ENCODE results near the gene OCIAD2.
A peak's percentile ranks its signal among the peaks of the same experiment; 100 is the strongest.
"Not testable (repeated sequence)": the region's sequence is repeated elsewhere in the genome, so short reads cannot be mapped to it uniquely, and the experiment has no call there.

Gene OCIAD2

DNA sequence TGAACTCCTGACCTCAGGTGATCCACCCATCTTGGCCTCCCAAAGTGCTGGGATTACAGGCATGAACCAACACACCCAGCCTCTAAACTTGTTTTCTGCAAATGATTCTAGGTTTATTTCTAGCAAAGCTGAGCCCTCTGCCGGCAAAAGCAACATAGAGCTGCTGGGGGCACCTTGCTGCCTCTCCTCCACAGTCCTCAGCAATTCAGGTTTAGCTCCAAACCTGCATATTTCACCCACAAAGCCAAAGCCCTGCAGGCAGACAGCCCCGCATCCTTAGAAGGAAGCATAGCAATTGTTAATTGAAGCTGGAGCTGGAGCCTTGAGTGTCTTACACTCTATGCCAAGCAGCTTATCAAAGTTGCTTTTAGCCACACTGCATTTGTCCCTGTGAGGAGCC, 24.9 kb upstream of the OCIAD2 start:
- Histone ChIP-seq H3K4me3 (ENCODE audit: low read length) (no peak overlapping the region), H3K36me3 (ENCODE audit: control insufficient read depth, insufficient read depth, low read length) (no peaks in the 10 kb centered on the region), H3K27me3 (ENCODE audit: control insufficient read depth, insufficient read depth, low read length) (no peaks in the 10 kb centered on the region), H3K27ac (ENCODE audit: low read depth, low read length) (no peak overlapping the region), H3K4me1 (ENCODE audit: control insufficient read depth, insufficient read depth, low read length) (no peaks in the 10 kb centered on the region), H3K9ac (ENCODE audit: low read length) (no peak overlapping the region)

DNA sequence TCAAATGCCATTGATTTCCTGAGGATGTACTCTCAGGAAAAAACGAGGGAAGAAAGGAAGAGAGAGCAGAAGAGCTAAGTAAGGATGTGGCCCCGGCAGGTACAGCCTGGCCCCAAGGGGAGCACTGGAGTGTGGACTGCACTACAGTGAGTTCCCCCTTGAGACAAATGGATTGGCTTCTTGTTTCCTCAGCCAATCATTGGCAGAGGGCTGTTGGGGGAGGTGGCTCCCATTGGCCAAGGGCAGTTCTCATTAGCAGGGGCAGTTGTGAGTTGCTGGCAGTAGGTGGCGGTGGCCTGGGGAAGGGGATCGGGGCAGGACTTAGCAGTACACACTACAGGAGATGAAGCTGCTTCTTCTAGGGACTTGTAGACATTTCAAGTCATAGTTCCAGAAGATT, 24.1 kb upstream of the OCIAD2 start:
- Histone ChIP-seq H3K4me1 (ENCODE audit: control insufficient read depth, insufficient read depth, low read length) (no peaks in the 10 kb centered on the region), H3K4me3 (ENCODE audit: low read length) (no peak overlapping the region), H3K36me3 (ENCODE audit: control insufficient read depth, insufficient read depth, low read length) (no peaks in the 10 kb centered on the region), H3K9ac (ENCODE audit: low read length) (no peak overlapping the region), H3K27ac (ENCODE audit: low read depth, low read length) (no peak overlapping the region), H3K27me3 (ENCODE audit: control insufficient read depth, insufficient read depth, low read length) (no peaks in the 10 kb centered on the region)

DNA sequence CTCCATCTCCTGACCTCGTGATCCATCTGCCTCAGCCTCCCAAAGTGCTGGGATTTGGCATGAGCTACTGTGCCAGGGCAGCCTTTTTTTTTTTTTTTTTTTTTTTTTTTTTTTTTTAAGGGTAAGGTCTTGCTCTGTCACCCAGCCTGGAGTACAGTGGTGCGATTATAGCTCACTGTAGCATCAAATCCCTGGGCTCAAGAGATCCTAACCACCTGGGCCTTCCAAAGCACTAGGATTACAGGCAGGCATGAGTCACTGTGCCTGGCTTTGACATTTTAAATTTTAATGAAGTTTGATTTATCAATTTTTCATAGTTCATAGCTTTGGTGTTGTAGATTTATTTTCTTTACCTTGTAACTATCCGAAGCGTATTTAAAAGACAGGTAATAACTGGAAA, 17.8 kb upstream of the OCIAD2 start:
- Histone ChIP-seq H3K27ac (ENCODE audit: low read depth, low read length) (no peak overlapping the region), H3K4me1 (ENCODE audit: control insufficient read depth, insufficient read depth, low read length) (no peaks in the 10 kb centered on the region), H3K4me3 (ENCODE audit: low read length) (no peak overlapping the region), H3K9ac (ENCODE audit: low read length) (no peak overlapping the region), H3K27me3 (ENCODE audit: control insufficient read depth, insufficient read depth, low read length) (no peaks in the 10 kb centered on the region), H3K36me3 (ENCODE audit: control insufficient read depth, insufficient read depth, low read length) (no peaks in the 10 kb centered on the region)

DNA sequence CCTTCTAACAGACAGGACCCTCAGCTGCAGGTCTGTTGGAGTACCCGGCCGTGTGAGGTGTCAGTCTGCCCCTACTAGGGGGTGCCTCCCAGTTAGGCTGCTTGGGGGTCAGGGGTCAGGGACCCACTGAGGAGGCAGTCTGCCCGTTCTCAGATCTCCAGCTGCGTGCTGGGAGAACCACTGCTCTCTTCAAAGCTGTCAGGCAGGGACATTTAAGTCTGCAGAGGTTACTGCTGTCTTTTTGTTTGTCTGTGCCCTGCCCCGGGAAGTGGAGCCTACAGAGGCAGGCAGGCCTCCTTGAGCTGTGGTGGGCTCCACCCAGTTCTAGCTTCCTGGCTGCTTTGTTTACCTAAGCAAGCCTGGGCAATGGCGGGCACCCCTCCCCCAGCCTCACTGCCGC, 16.5 kb upstream of the OCIAD2 start:
- H3K27me3 ChIP-seq (ENCODE audit: control insufficient read depth, insufficient read depth, low read length); H3K36me3 ChIP-seq (ENCODE audit: control insufficient read depth, insufficient read depth, low read length); H3K4me1 ChIP-seq (ENCODE audit: control insufficient read depth, insufficient read depth, low read length); H3K9ac ChIP-seq (ENCODE audit: low read length); H3K27ac ChIP-seq (ENCODE audit: low read depth, low read length); H3K4me3 ChIP-seq (ENCODE audit: low read length): not testable (repeated sequence)

DNA sequence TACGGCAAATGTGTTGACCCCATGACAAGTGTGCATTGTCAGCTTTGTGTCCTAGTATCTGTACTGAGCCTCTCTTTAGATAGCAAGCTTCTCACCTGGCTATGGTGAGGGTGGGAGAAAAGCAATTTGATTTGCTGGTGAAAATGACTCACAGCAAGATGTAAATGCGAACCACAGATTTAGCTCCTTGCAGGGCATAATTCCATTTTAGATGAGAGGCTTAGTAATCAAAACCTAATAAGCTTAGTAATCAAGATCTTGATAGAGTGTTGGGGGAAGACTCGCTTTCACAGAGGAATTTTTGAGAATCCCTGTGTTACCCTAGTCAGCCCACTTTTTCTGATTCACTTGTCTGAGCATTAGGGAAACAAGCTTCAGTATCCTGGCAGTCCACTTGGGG, 7.7 kb upstream of the OCIAD2 start:
- H3K4me1 ChIP-seq (ENCODE audit: control insufficient read depth, insufficient read depth, low read length) = no peaks in the 10 kb centered on the region
- no peak overlapping the region for H3K9ac ChIP-seq (ENCODE audit: low read length)
- no peak overlapping the region for H3K27ac ChIP-seq (ENCODE audit: low read depth, low read length)

DNA sequence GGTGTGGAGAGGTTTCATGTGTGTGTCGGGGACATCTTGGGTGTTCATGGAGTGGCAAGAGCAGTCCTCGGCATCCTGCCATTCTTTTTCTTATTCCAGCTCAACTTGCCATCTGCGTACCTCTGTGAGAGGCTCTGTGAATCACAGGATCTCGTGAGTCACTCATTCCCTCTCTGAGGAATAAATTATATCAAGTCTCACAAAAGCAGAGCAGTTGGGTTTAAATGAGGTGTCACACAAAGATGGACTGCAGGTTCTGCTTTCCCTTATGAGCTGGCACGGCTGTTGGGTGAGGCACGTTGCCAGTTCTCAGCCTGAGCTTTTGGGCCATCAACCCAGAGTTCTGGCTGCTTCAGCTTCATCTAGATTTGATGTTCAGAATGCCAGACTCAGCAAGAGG, 6.8 kb upstream of the OCIAD2 start:
- H3K36me3 ChIP-seq (ENCODE audit: control insufficient read depth, insufficient read depth, low read length) = no peaks in the 10 kb centered on the region
- no peaks in the 10 kb centered on the region for H3K27me3 ChIP-seq (ENCODE audit: control insufficient read depth, insufficient read depth, low read length)
- no peak overlapping the region for H3K9ac ChIP-seq (ENCODE audit: low read length)
- H3K27ac ChIP-seq (ENCODE audit: low read depth, low read length) = no peak overlapping the region
- H3K4me3 ChIP-seq (ENCODE audit: low read length) = no peak overlapping the region
- no peaks in the 10 kb centered on the region for H3K4me1 ChIP-seq (ENCODE audit: control insufficient read depth, insufficient read depth, low read length)

More for the DNA sequence above, 7.7 kb upstream of the OCIAD2 start:
- H3K36me3 ChIP-seq (ENCODE audit: control insufficient read depth, insufficient read depth, low read length) = no peaks in the 10 kb centered on the region
- no peaks in the 10 kb centered on the region for H3K27me3 ChIP-seq (ENCODE audit: control insufficient read depth, insufficient read depth, low read length)
- H3K4me3 ChIP-seq (ENCODE audit: low read length) = no peak overlapping the region

DNA sequence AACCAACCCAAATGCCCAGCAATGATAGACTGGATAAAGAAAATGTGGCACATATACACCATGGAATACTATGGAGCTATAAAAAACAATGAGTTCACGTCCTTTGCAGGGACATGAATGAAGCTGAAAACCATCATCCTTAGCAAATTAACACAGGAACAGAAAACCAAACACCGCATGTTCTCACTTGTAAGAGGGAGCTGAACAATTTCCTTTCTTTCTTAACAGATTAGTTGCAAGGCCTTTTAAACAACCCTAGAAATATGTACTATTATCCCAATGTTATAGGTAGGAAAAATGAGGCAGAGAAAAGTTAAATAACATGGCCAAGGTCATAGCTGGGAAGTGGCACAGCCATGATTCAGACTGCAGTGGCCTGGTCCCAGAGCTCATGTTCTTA, 5.8 kb upstream of the OCIAD2 start:
- no peak overlapping the region for H3K9ac ChIP-seq (ENCODE audit: low read length)
- H3K27ac ChIP-seq (ENCODE audit: low read depth, low read length) = no peak overlapping the region
- H3K27me3 ChIP-seq (ENCODE audit: control insufficient read depth, insufficient read depth, low read length) = no peaks in the 10 kb centered on the region
- H3K4me1 ChIP-seq (ENCODE audit: control insufficient read depth, insufficient read depth, low read length) = no peaks in the 10 kb centered on the region
- no peaks in the 10 kb centered on the region for H3K36me3 ChIP-seq (ENCODE audit: control insufficient read depth, insufficient read depth, low read length)
- no peak overlapping the region for H3K4me3 ChIP-seq (ENCODE audit: low read length)

DNA sequence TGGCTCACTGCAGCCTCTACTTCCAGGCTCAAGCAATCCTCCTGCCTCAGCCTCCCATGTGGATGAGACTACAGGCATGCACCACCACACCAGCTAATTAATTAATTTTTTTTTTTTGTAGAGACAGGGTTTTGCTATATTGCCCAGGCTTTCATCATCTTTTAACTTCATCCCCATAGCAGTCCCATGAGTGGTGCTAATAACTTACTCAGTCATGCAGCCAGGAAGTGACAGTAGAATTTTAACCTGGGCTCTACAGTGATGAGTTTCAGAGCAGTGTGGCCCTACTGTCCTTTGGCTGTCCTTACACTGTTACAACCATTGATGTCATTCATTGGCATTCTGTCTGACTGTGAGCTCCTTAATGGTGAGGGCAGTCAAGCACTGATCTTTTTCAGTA, 3.9 kb upstream of the OCIAD2 start:
- Histone ChIP-seq H3K27ac (ENCODE audit: low read depth, low read length) (no peak overlapping the region), H3K36me3 (ENCODE audit: control insufficient read depth, insufficient read depth, low read length) (no peaks in the 10 kb centered on the region), H3K27me3 (ENCODE audit: control insufficient read depth, insufficient read depth, low read length) (no peaks in the 10 kb centered on the region), H3K9ac (ENCODE audit: low read length) (no peak overlapping the region), H3K4me3 (ENCODE audit: low read length) (no peak overlapping the region), H3K4me1 (ENCODE audit: control insufficient read depth, insufficient read depth, low read length) (no peaks in the 10 kb centered on the region)

DNA sequence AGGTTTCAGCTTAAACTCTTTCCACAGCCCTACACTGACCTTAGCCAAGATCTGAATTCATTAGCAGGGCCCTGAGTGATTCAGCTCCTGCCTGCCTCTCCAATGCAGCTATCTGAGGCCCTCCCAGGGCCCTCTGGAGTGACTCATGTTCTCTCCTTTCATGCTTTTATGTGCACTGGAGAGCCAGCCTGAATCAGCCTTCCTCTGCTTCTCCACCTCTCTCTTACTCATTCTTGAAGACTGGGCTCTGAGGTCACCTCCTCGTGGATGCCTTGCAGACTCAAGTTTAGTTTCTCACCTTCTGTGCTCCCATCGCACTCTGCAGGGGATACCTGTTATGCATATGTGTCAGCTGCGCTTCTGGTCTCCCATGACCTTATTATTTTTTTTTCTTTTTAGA, 3.1 kb upstream of the OCIAD2 start:
- no peak overlapping the region for H3K27ac ChIP-seq (ENCODE audit: low read depth, low read length)
- no peaks in the 10 kb centered on the region for H3K36me3 ChIP-seq (ENCODE audit: control insufficient read depth, insufficient read depth, low read length)

DNA sequence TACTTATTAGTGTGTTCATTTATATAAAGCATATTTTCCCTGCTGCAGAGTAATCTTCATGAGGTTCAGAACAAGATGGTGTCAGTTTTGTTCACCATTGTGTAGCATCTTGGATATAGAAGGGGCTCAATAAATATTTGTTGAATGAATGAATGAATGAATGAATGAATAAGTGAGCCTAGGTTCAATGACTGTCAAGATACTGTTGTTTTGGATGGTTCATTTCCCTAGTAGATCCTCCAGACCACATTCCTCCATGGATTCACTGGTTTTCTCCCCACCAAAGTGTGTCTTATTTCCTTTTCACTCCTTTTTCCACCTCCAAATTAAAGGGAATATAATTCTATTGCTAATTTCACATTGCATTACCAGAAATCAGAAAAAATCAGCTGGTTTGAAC, 2.1 kb upstream of the OCIAD2 start:
- no peaks in the 10 kb centered on the region for H3K4me1 ChIP-seq (ENCODE audit: control insufficient read depth, insufficient read depth, low read length)
- no peaks in the 10 kb centered on the region for H3K36me3 ChIP-seq (ENCODE audit: control insufficient read depth, insufficient read depth, low read length)
- H3K27ac ChIP-seq (ENCODE audit: low read depth, low read length) = no peak overlapping the region
- no peak overlapping the region for H3K4me3 ChIP-seq (ENCODE audit: low read length)
- H3K27me3 ChIP-seq (ENCODE audit: control insufficient read depth, insufficient read depth, low read length) = no peaks in the 10 kb centered on the region
- H3K9ac ChIP-seq (ENCODE audit: low read length) = no peak overlapping the region

More for the DNA sequence above, 3.1 kb upstream of the OCIAD2 start:
- Histone ChIP-seq H3K27me3 (ENCODE audit: control insufficient read depth, insufficient read depth, low read length) (no peaks in the 10 kb centered on the region), H3K9ac (ENCODE audit: low read length) (no peak overlapping the region), H3K4me1 (ENCODE audit: control insufficient read depth, insufficient read depth, low read length) (no peaks in the 10 kb centered on the region), H3K4me3 (ENCODE audit: low read length) (no peak overlapping the region)

DNA sequence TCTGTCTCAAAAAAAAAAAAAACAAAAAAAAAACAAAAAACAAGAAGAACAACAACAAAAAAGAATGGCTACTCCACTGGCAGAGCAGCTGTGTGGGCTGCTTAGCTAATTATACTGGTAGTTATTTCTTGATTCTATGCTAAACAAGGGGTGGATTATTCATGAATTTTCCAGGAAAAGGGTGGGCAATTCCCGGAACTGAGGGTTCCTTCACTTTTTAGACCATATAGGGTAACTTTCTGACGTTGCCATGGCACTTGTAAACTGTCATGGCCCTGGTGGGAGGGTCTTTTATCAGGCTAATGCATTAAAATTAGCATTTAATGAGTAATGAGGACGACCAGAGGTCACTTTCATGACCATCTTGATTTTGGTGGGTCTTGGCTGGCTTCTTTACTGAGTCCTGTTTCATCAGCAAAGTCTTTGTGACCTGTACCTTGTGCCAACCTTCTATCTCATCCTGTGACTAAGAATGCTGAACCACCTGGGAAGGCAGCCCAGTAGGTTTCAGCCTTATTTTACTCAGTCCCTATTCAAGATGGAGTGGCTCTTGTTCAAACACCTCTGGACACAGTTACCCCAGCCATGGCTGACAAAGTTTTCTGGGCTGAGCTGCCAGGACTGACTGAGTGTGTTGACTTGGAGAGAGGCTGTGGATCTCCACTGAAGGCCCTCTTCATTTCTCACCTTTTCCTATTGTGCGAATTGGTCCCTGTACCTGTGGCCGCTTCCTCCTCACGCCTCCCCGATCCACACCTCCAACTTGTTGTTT, 1.3 kb upstream of the OCIAD2 start:
- Histone ChIP-seq H3K4me1 (ENCODE audit: control insufficient read depth, insufficient read depth, low read length) (no peaks in the 10 kb centered on the region), H3K27me3 (ENCODE audit: control insufficient read depth, insufficient read depth, low read length) (no peaks in the 10 kb centered on the region), H3K36me3 (ENCODE audit: control insufficient read depth, insufficient read depth, low read length) (no peaks in the 10 kb centered on the region), H3K4me3 (ENCODE audit: low read length) (no peak overlapping the region), H3K27ac (ENCODE audit: low read depth, low read length) (no peak overlapping the region), H3K9ac (ENCODE audit: low read length) (no peak overlapping the region)

DNA sequence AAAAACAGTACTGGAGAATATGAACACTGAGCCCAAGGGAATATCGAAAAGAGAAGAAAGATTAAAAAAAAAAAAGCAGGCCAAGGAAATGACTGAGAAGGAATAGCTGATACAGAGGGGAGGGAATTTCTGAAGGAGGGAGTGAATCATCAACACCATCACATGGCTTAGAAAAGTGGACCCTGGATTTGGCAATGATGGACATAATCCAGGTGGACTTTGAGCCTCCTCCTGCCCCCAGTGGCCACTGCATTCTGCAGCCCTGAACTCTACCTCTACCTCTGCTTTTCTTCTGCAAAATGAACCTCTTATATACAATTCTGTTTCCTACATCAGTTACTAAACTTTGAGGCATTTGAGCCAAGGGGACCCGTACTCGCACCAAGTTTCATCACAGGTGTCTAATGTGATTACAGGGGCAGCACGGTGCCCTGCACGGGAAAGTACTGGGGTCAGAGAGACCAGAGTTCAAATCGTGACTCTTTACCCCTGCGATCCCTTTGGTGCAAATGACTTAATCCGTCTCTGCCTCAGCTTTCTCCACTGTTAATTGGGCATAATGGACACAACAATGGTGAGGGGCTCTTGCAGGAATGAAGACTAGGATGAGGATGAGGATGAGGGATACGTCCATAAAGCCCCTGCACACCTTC, 1.1 kb downstream of the OCIAD2 start:
- Histone ChIP-seq H3K9ac (ENCODE audit: low read length) (peak overlapping the region; percentile 5), H3K27me3 (ENCODE audit: control insufficient read depth, insufficient read depth, low read length) (no peaks in the 10 kb centered on the region), H3K4me3 (ENCODE audit: low read length) (peak overlapping the region; percentile 74), H3K36me3 (ENCODE audit: control insufficient read depth, insufficient read depth, low read length) (peaks cover 3% of the 10 kb centered on the region), H3K27ac (ENCODE audit: low read depth, low read length) (no peak overlapping the region), H3K4me1 (ENCODE audit: control insufficient read depth, insufficient read depth, low read length) (no peaks in the 10 kb centered on the region)

DNA sequence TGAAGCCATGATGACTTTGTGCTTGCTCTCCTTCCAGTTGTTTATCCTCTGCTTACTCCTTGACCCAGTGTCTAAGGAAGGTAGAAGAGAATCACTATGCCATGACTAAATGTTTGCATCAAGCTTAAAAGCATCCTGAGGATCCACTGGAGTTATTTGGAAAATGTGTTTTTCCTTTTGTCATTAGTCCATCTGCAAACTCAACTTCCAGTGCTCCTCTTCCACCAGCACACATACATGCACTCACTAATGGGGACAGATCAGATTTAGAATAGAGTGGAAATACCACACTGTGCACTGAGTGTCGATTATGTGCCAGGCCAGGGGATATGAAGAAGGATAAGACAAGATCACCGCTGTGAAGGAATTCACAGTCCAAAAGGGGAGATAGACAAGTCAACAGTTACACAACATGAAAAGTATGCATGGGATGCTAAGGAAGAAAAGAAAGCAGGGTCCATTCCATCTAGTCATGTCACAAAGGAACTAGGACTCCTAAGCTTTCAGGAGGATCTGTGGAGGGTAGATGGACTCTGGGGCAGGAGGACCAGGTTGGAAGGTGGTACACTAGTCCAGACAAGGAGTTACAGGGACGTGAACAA, 1.9 kb downstream of the OCIAD2 start:
- Histone ChIP-seq H3K4me1 (ENCODE audit: control insufficient read depth, insufficient read depth, low read length) (no peaks in the 10 kb centered on the region), H3K9ac (ENCODE audit: low read length) (no peak overlapping the region), H3K36me3 (ENCODE audit: control insufficient read depth, insufficient read depth, low read length) (peaks cover 3% of the 10 kb centered on the region), H3K4me3 (ENCODE audit: low read length) (no peak overlapping the region), H3K27me3 (ENCODE audit: control insufficient read depth, insufficient read depth, low read length) (no peaks in the 10 kb centered on the region), H3K27ac (ENCODE audit: low read depth, low read length) (no peak overlapping the region)

Measured in rectal smooth muscle tissue (tissue), 1 donor.